Measurements from ENCODE around the gene BNC2. TPM values are rescaled to one million over a fixed set of nuclear protein-coding genes. Genes with fewer than 3 reads are reported as not detected.

BNC2 gene
- total RNA-seq, 1 experiment from 2014 or later, result 11.7 TPM

DNA sequence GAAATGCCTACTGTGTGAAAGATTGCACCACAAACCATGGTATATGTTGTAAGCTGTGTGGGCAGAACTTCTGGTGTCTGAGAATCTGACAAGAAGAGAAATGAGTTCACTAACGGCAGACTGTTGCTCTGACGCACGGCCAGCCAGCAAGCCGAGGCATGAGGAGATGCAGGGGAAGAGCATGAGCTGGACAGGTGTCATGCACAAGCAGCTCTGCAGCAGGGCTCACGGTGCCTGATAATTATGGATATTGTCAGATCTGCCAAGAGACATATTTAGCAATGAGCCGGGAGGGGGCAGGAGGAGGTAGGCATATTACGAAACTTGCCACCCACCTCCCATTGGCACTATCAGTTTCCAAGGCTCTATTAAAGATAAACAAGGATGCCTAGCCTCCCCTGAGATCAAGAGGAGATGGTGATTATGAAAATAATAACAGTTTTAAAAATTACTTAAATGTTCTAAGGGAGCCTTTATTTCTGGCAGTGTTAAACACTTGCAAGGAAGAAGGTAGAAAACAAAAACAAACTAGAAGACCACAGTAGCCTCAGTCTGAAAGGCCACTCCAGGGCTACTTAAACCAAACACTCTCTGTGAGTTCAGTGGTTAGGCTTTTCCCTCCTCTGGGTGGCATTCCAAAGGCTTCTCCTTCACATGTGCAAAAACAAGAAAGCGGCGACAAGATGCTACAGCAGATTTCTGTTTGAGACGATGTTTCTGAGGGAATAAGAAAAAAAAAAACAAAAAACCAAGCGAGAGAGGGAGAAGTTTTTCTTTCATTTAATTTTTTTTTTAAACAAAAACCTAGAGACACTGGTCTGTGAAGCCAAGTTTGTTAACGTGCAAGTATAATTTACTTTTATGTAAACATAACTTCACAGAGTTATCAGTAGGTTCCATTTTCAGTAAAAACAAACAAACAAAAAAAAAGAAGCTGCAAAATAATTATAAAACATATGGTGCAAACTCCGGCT, 339.5 kb downstream of the BNC2 start:
- Histone ChIP-seq H3K79me2 (ENCODE audit: low read length) (no peaks in the 10 kb centered on the region), H3K9me2 (replicated peaks; ENCODE audit: low read length) (no peaks in the 10 kb centered on the region), H2AFZ (ENCODE audit: low read length) (no peak overlapping the region), H3K27ac (ENCODE audit: low read length) (no peak overlapping the region), H3K27me3 (ENCODE audit: low read length) (no peaks in the 10 kb centered on the region), H3K4me2 (ENCODE audit: low read length) (no peak overlapping the region), H3K9me3 (ENCODE audit: low read length) (no peaks in the 10 kb centered on the region), H3K4me3 (ENCODE audit: low read length) (no peak overlapping the region), H3F3A (ENCODE audit: low read length, unreplicated experiment) (no peaks in the 10 kb centered on the region), H3K9ac (ENCODE audit: low read length) (no peak overlapping the region), H4K20me1 (ENCODE audit: low read length) (no peaks in the 10 kb centered on the region), H3K4me1 (ENCODE audit: insufficient read depth, low read length) (peaks cover 29% of the 10 kb centered on the region), H3K36me3 (ENCODE audit: low read depth, low read length) (no peaks in the 10 kb centered on the region)
- TF ChIP-seq EZH2phosphoT487 (IDR thresholded peaks at IDR 0.05; ENCODE audit: borderline replicate concordance, low read length) (no peak), EZH2 (IDR thresholded peaks at IDR 0.05; ENCODE audit: low read length, unreplicated experiment) (no peak)
- TF ChIP-seq, protein P1, sequence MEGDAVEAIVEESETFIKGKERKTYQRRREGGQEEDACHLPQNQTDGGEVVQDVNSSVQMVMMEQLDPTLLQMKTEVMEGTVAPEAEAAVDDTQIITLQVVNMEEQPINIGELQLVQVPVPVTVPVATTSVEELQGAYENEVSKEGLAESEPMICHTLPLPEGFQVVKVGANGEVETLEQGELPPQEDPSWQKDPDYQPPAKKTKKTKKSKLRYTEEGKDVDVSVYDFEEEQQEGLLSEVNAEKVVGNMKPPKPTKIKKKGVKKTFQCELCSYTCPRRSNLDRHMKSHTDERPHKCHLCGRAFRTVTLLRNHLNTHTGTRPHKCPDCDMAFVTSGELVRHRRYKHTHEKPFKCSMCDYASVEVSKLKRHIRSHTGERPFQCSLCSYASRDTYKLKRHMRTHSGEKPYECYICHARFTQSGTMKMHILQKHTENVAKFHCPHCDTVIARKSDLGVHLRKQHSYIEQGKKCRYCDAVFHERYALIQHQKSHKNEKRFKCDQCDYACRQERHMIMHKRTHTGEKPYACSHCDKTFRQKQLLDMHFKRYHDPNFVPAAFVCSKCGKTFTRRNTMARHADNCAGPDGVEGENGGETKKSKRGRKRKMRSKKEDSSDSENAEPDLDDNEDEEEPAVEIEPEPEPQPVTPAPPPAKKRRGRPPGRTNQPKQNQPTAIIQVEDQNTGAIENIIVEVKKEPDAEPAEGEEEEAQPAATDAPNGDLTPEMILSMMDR (conservative IDR thresholded peaks at IDR 0.05; ENCODE audit: low read depth, low read length), result no peak
- ATAC-seq (no peak), DNase-seq (no peak)
- CTCF ChIA-PET, result no interaction called here
- intact Hi-C loops (cut with micrococcal nuclease), result no loop called here
- POLR2A ChIA-PET (ENCODE audit: unreplicated experiment), result no interaction called here
- no TSS peak for BruUV-seq (replicated peaks)

DNA sequence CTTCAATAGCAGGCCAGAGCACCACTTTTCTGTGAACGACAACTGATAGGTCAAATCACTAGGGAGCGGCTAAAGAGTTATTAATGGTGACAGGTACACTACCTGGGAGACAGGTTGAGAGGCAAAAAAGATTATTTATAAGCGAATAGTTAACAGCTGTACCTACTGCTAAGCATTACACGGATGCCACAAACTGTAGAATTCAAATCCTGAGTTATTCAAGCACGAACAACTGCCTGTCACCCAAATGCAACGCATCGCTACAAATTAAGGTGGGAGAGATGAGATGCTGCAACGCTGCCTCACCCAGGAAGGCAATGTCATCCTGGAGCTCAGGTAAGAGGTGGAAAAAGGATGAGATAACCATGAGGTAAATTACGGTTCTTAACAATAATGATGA, 342.9 kb downstream of the BNC2 start:
- H2AFZ ChIP-seq (ENCODE audit: low read length), result no peak overlapping the region
- no peaks in the 10 kb centered on the region for H4K20me1 ChIP-seq (ENCODE audit: low read length)
- peaks cover 19% of the 10 kb centered on the region for H3K4me1 ChIP-seq (ENCODE audit: insufficient read depth, low read length)
- no peak for ATAC-seq
- no peaks in the 10 kb centered on the region for H3K9me3 ChIP-seq (ENCODE audit: low read length)
- TF ChIP-seq, protein P1 (conservative IDR thresholded peaks at IDR 0.05; ENCODE audit: low read depth, low read length), result no peak
- TF ChIP-seq EZH2 (IDR thresholded peaks at IDR 0.05; ENCODE audit: low read length, unreplicated experiment), result no peak
- no peak for TF ChIP-seq EZH2phosphoT487 (IDR thresholded peaks at IDR 0.05; ENCODE audit: borderline replicate concordance, low read length)
- H3K27ac ChIP-seq (ENCODE audit: low read length), result no peak overlapping the region
- ChIA-PET CTCF (no interaction called here), POLR2A (ENCODE audit: unreplicated experiment) (no interaction called here)
- no peak overlapping the region for H3K4me3 ChIP-seq (ENCODE audit: low read length)
- no peaks in the 10 kb centered on the region for H3F3A ChIP-seq (ENCODE audit: low read length, unreplicated experiment)
- H3K27me3 ChIP-seq (ENCODE audit: low read length), result no peaks in the 10 kb centered on the region
- H3K4me2 ChIP-seq (ENCODE audit: low read length), result no peak overlapping the region
- H3K79me2 ChIP-seq (ENCODE audit: low read length), result no peaks in the 10 kb centered on the region
- DNase-seq, result no peak
- BruUV-seq (replicated peaks), result no TSS peak
- H3K36me3 ChIP-seq (ENCODE audit: low read depth, low read length), result no peaks in the 10 kb centered on the region
- no peaks in the 10 kb centered on the region for H3K9me2 ChIP-seq (replicated peaks; ENCODE audit: low read length)
- intact Hi-C loops (cut with micrococcal nuclease), result no loop called here
- H3K9ac ChIP-seq (ENCODE audit: low read length), result no peak overlapping the region

DNA sequence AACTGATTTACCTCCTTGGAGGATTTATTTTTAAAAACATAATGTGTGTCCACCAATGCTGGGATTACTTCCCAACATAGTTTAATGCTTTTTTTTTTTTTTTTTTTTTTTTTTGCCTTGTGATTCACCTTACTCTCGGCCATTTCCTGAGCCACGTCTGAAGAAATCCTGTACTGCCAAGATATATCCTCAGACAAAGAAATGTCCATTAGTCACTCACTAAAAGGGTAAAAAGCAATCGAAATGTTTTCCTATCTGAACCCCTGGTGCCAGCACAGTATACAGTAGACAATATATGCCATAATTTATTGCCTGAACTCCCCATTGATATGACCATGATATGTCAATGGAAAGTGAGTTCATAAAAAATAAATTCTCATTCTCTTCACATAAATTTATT, 344.1 kb downstream of the BNC2 start:
- ChIA-PET POLR2A (ENCODE audit: unreplicated experiment) (no interaction called here), CTCF (no interaction called here)
- TF ChIP-seq EZH2 (IDR thresholded peaks at IDR 0.05; ENCODE audit: low read length, unreplicated experiment) (no peak), EZH2phosphoT487 (IDR thresholded peaks at IDR 0.05; ENCODE audit: borderline replicate concordance, low read length) (no peak)
- TF ChIP-seq, protein P1 (conservative IDR thresholded peaks at IDR 0.05; ENCODE audit: low read depth, low read length), result no peak
- no peaks in the 10 kb centered on the region for H4K20me1 ChIP-seq (ENCODE audit: low read length)
- H3K27me3 ChIP-seq (ENCODE audit: low read length), result no peaks in the 10 kb centered on the region
- H3F3A ChIP-seq (ENCODE audit: low read length, unreplicated experiment), result no peaks in the 10 kb centered on the region
- no peak overlapping the region for H3K4me3 ChIP-seq (ENCODE audit: low read length)
- intact Hi-C loops (cut with micrococcal nuclease), result no loop called here
- H3K79me2 ChIP-seq (ENCODE audit: low read length), result no peaks in the 10 kb centered on the region
- H3K36me3 ChIP-seq (ENCODE audit: low read depth, low read length), result no peaks in the 10 kb centered on the region
- H3K27ac ChIP-seq (ENCODE audit: low read length), result peak overlapping the region; percentile 53
- ATAC-seq (peak; percentile 25; the same call in 1 of the 2 replicates), DNase-seq (peak; percentile 55)
- no peaks in the 10 kb centered on the region for H3K9me2 ChIP-seq (replicated peaks; ENCODE audit: low read length)
- H3K4me2 ChIP-seq (ENCODE audit: low read length), result 0 out of 2 replicates have a peak overlapping the region, but pooled peaks have one; percentile 35
- H3K9ac ChIP-seq (ENCODE audit: low read length), result no peak overlapping the region
- no TSS peak for BruUV-seq (replicated peaks)
- H3K4me1 ChIP-seq (ENCODE audit: insufficient read depth, low read length), result peaks cover 26% of the 10 kb centered on the region
- no peaks in the 10 kb centered on the region for H3K9me3 ChIP-seq (ENCODE audit: low read length)
- peak overlapping the region; percentile 67 for H2AFZ ChIP-seq (ENCODE audit: low read length)
